Transverse colon (tissue), 4 donors: ENCODE measurements around the gene MAPKAP1. TPM values are rescaled to one million over a fixed set of nuclear protein-coding genes. Genes with fewer than 3 reads are reported as not detected.

Source experiments
- DNase-seq: peaks from one replicate; pipeline ENCODE4 v3.0.0-alpha.2; 2019
- H3K27ac ChIP-seq, 4 donors: fragments of 200-600 bp; sonication (generic); 2 replicates each; pipeline ENCODE4 v1.5.1; 2016 to 2018; ENCODE audit warnings: inconsistent platforms in 4 of 4
- H3K27me3 ChIP-seq: fragments of 200-600 bp; sonication (generic); 2 replicates; pipeline ENCODE4 v1.5.1; 2017; ENCODE audit warnings: inconsistent platforms
- H3K36me3 ChIP-seq, 4 donors: fragments of 200-600 bp; sonication (generic); 2 replicates each; pipeline ENCODE4 v1.5.1; 2017 to 2019; ENCODE audit warnings: inconsistent platforms in 4 of 4
- H3K4me1 ChIP-seq, 4 donors: fragments of 200-600 bp; sonication (generic); 2 replicates each; pipeline ENCODE4 v1.5.1; 2017 to 2020; ENCODE audit warnings: inconsistent platforms in 4 of 4
- H3K4me3 ChIP-seq, 4 donors: fragments of 200-600 bp; sonication (generic); 1 replicate in 1 of 4; 2 replicates in 3 of 4; pipeline versions ENCODE4 v1.5.1 to v1.6.1; 2017 to 2019; ENCODE audit warnings: inconsistent platforms in 4 of 4
- H3K9me3 ChIP-seq, 2 donors: fragments of 200-600 bp; sonication (generic); 2 replicates each; pipeline ENCODE4 v1.5.1; 2017 to 2019; ENCODE audit warnings: inconsistent platforms in 2 of 2
- EP300 ChIP-seq: sonication (generic); formaldehyde crosslinking; IDR thresholded peaks from one replicate; pipeline ENCODE4 v1.6.1; 2017; ENCODE audit warnings: antibody characterized with exemption, low read depth
- POLR2A ChIP-seq: fragments of 450-650 bp; IDR thresholded peaks from one replicate; pipeline ENCODE4 v1.6.1; 2016; ENCODE audit warnings: antibody characterized with exemption, mild to moderate bottlenecking, moderate library complexity
- POLR2AphosphoS5 ChIP-seq, 3 donors: sonication (generic); formaldehyde crosslinking; IDR thresholded peaks; one replicate each; pipeline ENCODE4 v1.6.1; 2016; ENCODE audit warnings: antibody characterized with exemption in 3 of 3
- WGBS, 2 donors: methylation state at CpG; one replicate each; pipeline ENCODE4 v1.1.5; 2018; ENCODE audit warnings: low coverage in 1 of 2; 5-methylcytosine and 5-hydroxymethylcytosine counted together
- in situ Hi-C, 4 donors: fragments of 200-750 bp; cut with MboI; loops; one replicate each; pipeline versions ENCODE4 v1.15.0 to v1.15.1; 2017; ENCODE audit warnings: low sequenced_read_pairs in 3 of 4, low pct_ligation_motif_present in 1 of 4, low pct_unique_long_range_greater_than_20kb in 1 of 4
- intact Hi-C: fragments of 100-400 bp; cut with DNase I; formaldehyde crosslinking; loops from one replicate; pipeline ENCODE4 v1.15.1; 2023; ENCODE audit warnings: low total_unique reads
- total RNA-seq, 4 donors: library from RNA; depleted of rRNA; stranded (reverse); fragments of >200 nt; gene quantifications; one replicate each; pipeline ENCODE4 v1.1.0, GENCODE V29; 2016
- TF ChIP-seq, protein P1 (sequence below), 5 experiments: fragments of 200-600 bp in 3 of 5; fragments of 450-650 bp in 2 of 5; sonication (generic) in 3 of 5; IDR thresholded peaks; 1 replicate in 2 of 5; 2 replicates in 3 of 5; pipeline ENCODE4 v1.5.1; 2016 to 2017; ENCODE audit warnings: antibody characterized with exemption in 5 of 5, inconsistent platforms in 3 of 5, mild to moderate bottlenecking in 2 of 5, moderate library complexity in 1 of 5

MAPKAP1 gene
- total RNA-seq, 4 donors from 2014 or later, result 59.8 to 83.4 (median 71.2) TPM

DNA sequence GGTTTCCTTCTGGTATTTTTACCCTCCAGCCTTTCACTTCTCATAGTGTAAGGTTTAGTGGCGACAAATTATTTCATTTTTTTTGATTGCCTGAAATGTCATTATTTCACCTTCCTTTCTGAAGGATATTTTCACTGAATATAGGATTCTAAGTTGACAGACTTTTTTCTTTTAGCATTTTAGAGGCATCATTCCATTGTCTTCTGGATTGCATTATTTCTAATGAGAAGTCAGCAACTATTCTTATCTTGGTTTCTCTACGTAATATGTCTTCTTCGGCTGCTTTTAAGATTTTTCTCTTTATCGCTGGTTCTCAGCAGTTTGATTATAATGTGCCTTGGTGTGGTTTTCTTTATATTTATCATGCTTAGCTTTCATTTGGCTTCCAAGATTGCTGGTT is 251.1 kb downstream of the MAPKAP1 start:
- TF ChIP-seq EP300 (no peak), POLR2AphosphoS5 (IDR thresholded peaks at IDR 0.05) (no peak), POLR2A (no peak)
- TF ChIP-seq, protein P1, sequence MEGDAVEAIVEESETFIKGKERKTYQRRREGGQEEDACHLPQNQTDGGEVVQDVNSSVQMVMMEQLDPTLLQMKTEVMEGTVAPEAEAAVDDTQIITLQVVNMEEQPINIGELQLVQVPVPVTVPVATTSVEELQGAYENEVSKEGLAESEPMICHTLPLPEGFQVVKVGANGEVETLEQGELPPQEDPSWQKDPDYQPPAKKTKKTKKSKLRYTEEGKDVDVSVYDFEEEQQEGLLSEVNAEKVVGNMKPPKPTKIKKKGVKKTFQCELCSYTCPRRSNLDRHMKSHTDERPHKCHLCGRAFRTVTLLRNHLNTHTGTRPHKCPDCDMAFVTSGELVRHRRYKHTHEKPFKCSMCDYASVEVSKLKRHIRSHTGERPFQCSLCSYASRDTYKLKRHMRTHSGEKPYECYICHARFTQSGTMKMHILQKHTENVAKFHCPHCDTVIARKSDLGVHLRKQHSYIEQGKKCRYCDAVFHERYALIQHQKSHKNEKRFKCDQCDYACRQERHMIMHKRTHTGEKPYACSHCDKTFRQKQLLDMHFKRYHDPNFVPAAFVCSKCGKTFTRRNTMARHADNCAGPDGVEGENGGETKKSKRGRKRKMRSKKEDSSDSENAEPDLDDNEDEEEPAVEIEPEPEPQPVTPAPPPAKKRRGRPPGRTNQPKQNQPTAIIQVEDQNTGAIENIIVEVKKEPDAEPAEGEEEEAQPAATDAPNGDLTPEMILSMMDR (IDR thresholded peaks at IDR 0.05), result no peak

DNA sequence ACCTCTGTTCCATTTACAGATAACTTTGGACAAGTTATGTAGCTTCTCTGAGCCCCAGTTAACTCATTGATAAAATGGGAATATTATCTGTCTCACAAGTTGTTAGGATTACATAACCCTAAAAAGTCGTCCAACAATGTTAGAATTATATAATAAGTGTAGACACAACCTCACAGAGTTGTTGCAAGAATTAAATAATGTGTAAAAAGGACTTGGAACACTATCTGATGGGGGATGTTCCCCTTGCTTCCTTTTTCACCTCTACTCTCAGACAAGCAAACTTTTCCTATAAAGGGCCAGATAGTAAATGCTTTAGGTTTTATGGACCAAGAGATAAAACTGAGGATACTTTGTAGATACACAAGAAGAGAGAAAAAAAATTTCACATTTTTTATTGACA is 251.9 kb downstream of the MAPKAP1 start:
- 79 to 80% methylated on average over 1 of the region's 1 CpG for WGBS, 2 donors
- Histone ChIP-seq H3K4me3 (no peak overlapping the region), H3K36me3 (peaks cover 0 to 9% (median 0%) of the 10 kb centered on the region in 4 donors), H3K27ac (no peak overlapping the region), H3K9me3 (peaks cover 0 to 13% of the 10 kb centered on the region in 2 donors), H3K4me1 (peaks cover 0 to under 1% (median 0%) of the 10 kb centered on the region in 4 donors), H3K27me3 (no peaks in the 10 kb centered on the region)
- no peak for DNase-seq
- TF ChIP-seq POLR2AphosphoS5 (IDR thresholded peaks at IDR 0.05), result no peak
- TF ChIP-seq, protein P1 (IDR thresholded peaks at IDR 0.05), result no peak
- TF ChIP-seq POLR2A, result no peak
- TF ChIP-seq EP300, result no peak
- in situ Hi-C loops (no loop called here), intact Hi-C loops (no loop called here)

More for the DNA sequence above, 251.1 kb downstream of the MAPKAP1 start:
- Histone ChIP-seq H3K27me3 (no peaks in the 10 kb centered on the region), H3K4me3 (no peak overlapping the region), H3K36me3 (peaks cover 0 to 9% (median 0%) of the 10 kb centered on the region in 4 donors), H3K27ac (no peak overlapping the region), H3K4me1 (no peaks in the 10 kb centered on the region), H3K9me3 (peaks cover 0 to 13% of the 10 kb centered on the region in 2 donors)
- DNase-seq, result no peak
- intact Hi-C loops, result no loop called here
- in situ Hi-C loops, result no loop called here
- WGBS, 2 donors, result 97 to 98% methylated on average over 4 of the region's 4 CpGs

DNA sequence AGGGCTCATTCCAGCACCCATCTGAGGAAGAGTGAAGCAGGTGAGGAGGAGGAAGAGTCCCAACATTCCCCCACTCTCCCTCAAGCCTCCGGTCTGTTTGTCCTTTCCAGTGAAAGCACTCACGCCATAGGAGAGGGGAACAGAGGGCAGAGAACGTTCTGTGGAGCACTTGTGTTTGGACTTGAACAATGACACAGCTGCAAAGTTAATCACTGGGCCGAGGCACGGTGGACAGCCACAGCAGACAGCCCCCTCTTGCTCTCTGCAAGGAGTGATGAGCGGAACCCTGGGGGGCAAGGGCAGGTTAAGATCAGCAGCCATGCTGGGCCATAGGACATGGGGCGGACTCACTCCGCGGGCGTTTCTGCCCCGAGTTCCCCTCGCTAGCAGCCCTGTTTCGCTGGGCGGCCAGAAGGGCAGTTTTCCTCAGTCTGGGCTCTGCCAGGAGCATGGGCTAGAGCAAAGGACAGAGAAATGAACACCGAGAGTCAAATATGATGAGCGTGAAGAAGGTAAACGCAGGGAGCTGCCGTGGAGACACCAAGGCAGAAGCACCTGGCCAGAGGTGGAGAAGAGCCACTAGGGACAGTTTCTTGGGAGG is 259.7 kb downstream of the MAPKAP1 start:
- TF ChIP-seq EP300 (no peak), POLR2AphosphoS5 (IDR thresholded peaks at IDR 0.05) (no peak), POLR2A (no peak)
- Histone ChIP-seq H3K27ac (no peak overlapping the region), H3K9me3 (no peaks in the 10 kb centered on the region), H3K36me3 (peaks cover 0 to 4% (median 2%) of the 10 kb centered on the region in 4 donors), H3K4me3 (no peak overlapping the region), H3K4me1 (peaks cover 0 to 9% (median 0%) of the 10 kb centered on the region in 4 donors), H3K27me3 (no peaks in the 10 kb centered on the region)
- 80 to 88% methylated on average over 2 to 17 of the region's 18 CpGs for WGBS, 2 donors
- DNase-seq, result no peak
- intact Hi-C loops (no loop called here), in situ Hi-C loops (no loop called here)

DNA sequence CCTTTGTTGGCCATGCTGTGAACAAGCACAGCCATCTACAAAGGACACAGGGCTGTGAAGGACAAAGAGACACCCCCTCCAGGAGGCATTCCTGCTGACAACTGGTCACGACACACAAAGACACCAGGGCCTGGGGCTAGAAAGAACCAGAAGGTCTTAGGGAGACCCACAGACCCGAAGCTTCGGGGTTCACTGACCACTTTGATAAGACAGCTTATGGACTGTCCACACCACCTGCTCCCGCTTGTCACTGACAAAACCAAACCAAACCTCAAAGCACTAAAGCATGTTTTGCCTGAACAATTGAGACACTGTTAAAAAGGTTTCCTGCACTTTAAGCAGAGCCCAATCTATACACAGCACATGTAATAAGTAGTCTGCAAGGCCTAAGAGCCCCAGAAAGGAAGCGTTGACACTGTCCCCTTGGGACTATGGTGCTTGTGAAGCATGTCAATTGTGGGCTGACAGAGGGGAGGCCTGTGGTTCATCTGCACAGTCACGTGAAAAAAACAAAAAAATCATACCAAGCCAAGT is 260.4 kb downstream of the MAPKAP1 start:
- no peak overlapping the region for H3K27ac ChIP-seq
- no peak overlapping the region for H3K4me3 ChIP-seq
- in situ Hi-C loops (no loop called here), intact Hi-C loops (no loop called here)
- peaks cover 0 to 4% (median 2%) of the 10 kb centered on the region in 4 donors for H3K36me3 ChIP-seq
- H3K9me3 ChIP-seq, result no peaks in the 10 kb centered on the region
- H3K4me1 ChIP-seq, result peaks cover 0 to 9% (median 0%) of the 10 kb centered on the region in 4 donors
- no peak for TF ChIP-seq POLR2A
- no peak for TF ChIP-seq POLR2AphosphoS5 (IDR thresholded peaks at IDR 0.05)
- 53 to 72% methylated on average over 2 to 6 of the region's 6 CpGs for WGBS, 2 donors
- no peaks in the 10 kb centered on the region for H3K27me3 ChIP-seq
- DNase-seq, result no peak

DNA sequence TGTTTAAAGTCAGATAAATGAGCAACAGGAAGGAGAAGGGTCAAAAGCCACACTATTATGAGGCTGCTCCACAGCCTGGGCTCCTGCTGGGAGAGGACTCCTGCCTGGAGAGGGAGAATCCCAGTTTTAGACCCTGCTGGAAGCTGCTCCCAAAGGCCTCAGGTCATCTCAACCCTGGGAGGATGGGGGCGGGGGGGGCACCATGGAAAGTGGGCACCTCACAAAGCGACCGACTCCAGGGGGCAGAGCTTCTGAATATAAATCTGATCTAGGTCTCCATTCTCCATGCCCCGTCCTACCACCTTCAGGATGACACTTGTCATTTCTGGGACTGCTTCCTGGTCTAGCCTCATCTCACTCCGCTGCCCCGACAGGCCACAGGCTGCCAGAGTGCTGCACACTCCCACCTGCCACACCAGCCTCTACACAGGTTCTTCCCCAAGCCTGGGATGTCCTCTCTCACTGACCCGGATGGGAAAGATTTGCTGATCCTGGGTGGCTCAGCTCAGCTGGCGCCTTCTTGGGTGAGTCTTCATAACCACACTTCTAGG is 262.0 kb downstream of the MAPKAP1 start:
- TF ChIP-seq EP300 (no peak), POLR2A (no peak)
- TF ChIP-seq, protein P1 (IDR thresholded peaks at IDR 0.05), result no peak
- 98 to 100% methylated on average over 1 to 8 of the region's 8 CpGs for WGBS, 2 donors
- peaks cover 0 to 8% (median 0%) of the 10 kb centered on the region in 4 donors for H3K4me1 ChIP-seq
- H3K9me3 ChIP-seq, result no peaks in the 10 kb centered on the region
- H3K4me3 ChIP-seq, result no peak overlapping the region
- DNase-seq, result no peak
- H3K36me3 ChIP-seq, result peaks cover 0 to 4% (median 2%) of the 10 kb centered on the region in 4 donors
- intact Hi-C loops, result no loop called here
- H3K27ac ChIP-seq, result no peak overlapping the region
- in situ Hi-C loops, result no loop called here
- H3K27me3 ChIP-seq, result no peaks in the 10 kb centered on the region
